ENCODE measurements around the gene SCYL1. TPM values are rescaled to one million over a fixed set of nuclear protein-coding genes. Genes with fewer than 3 reads are reported as not detected.
A peak's percentile ranks its signal among the peaks of the same experiment; 100 is the strongest.

The SCYL1 gene
- polyA plus RNA-seq, 1 donor (not counting 4 experiments of a cell fraction or from before 2014, with no cell fraction given) = 31.3 TPM

GRCh38 chr11:65557280-65558001 lies 32.6 kb downstream of the SCYL1 start:
- no peak for TF ChIP-seq EZH2 (IDR thresholded peaks at IDR 0.05; ENCODE audit: low read length)
- TF ChIP-seq CTCF (optimal IDR thresholded peaks at IDR 0.05 in 1 of 3, IDR thresholded peaks at IDR 0.05 in 1 of 3, conservative IDR thresholded peaks at IDR 0.05 in 1 of 3; ENCODE audit: extremely low read depth in 1 of 3, insufficient read depth in 2 of 3, low read length in 3 of 3) = no peak
- dilution Hi-C loops (cut with MboI; ENCODE audit: extremely low pct_ligation_motif_present, low sequenced_read_pairs) = no loop called here
- FAIRE-seq (no peak), DNase-seq (ENCODE audit: low read depth, low spot score) (no peak)
- Histone ChIP-seq H3K9ac (ENCODE audit: control insufficient read depth, extremely low read depth, insufficient read depth, low read length) (peak overlapping the region; percentile 49), H3K9me3 (ENCODE audit: control insufficient read depth, low read depth, low read length) (no peaks in the 10 kb centered on the region), H3K27ac (ENCODE audit: control insufficient read depth, insufficient read depth, low read length) (no peak overlapping the region), H3K36me3 (ENCODE audit: control insufficient read depth in 2 of 2, extremely low read depth in 1 of 2, insufficient read depth in 2 of 2, low read length in 2 of 2) (no peaks in the 10 kb centered on the region), H3K9me1 (ENCODE audit: control insufficient read depth, extremely low read depth, insufficient read depth, low read length) (peaks cover 2% of the 10 kb centered on the region), H3K4me1 (ENCODE audit: control insufficient read depth, extremely low read depth, insufficient read depth, low read length) (peaks cover 51% of the 10 kb centered on the region), H4K20me1 (ENCODE audit: control insufficient read depth, extremely low read depth, insufficient read depth, low read length) (no peaks in the 10 kb centered on the region), H3K27me3 (ENCODE audit: control insufficient read depth, extremely low read depth, insufficient read depth, low read length) (no peaks in the 10 kb centered on the region), H2AFZ (ENCODE audit: control insufficient read depth, low read length) (no peak overlapping the region), H3K4me2 (ENCODE audit: control insufficient read depth, extremely low read depth, insufficient read depth, low read depth, low read length) (peak overlapping the region; percentile 73), H3K4me3 (ENCODE audit: control insufficient read depth in 2 of 3, extremely low read depth in 1 of 3, insufficient read depth in 2 of 3, low read depth in 1 of 3, low read length in 3 of 3) (peak overlapping the region in 2 of 3 experiments; percentile 19 to 50), H3K79me2 (ENCODE audit: control insufficient read depth, insufficient read depth, low read length) (no peaks in the 10 kb centered on the region)

- Histone ChIP-seq H4K20me1 (ENCODE audit: control insufficient read depth, extremely low read depth, insufficient read depth, low read length) (no peaks in the 10 kb centered on the region), H3K27me3 (ENCODE audit: control insufficient read depth, extremely low read depth, insufficient read depth, low read length) (no peaks in the 10 kb centered on the region), H3K9me3 (ENCODE audit: control insufficient read depth, low read depth, low read length) (no peaks in the 10 kb centered on the region), H2AFZ (ENCODE audit: control insufficient read depth, low read length) (peak within 1 kb of the TSS; percentile 30), H3K9ac (ENCODE audit: control insufficient read depth, extremely low read depth, insufficient read depth, low read length) (peak within 1 kb of the TSS; percentile 53), H3K79me2 (ENCODE audit: control insufficient read depth, insufficient read depth, low read length) (no peaks in the 10 kb centered on the region), H3K4me1 (ENCODE audit: control insufficient read depth, extremely low read depth, insufficient read depth, low read length) (peaks cover 51% of the 10 kb centered on the region), H3K9me1 (ENCODE audit: control insufficient read depth, extremely low read depth, insufficient read depth, low read length) (peaks cover 2% of the 10 kb centered on the region), H3K27ac (ENCODE audit: control insufficient read depth, insufficient read depth, low read length) (peak within 1 kb of the TSS; percentile 34), H3K4me2 (ENCODE audit: control insufficient read depth, extremely low read depth, insufficient read depth, low read depth, low read length) (peak within 1 kb of the TSS; percentile 73), H3K36me3 (ENCODE audit: control insufficient read depth in 2 of 2, extremely low read depth in 1 of 2, insufficient read depth in 2 of 2, low read length in 2 of 2) (no peaks in the 10 kb centered on the region), H3K4me3 (ENCODE audit: control insufficient read depth in 2 of 3, extremely low read depth in 1 of 3, insufficient read depth in 2 of 3, low read depth in 1 of 3, low read length in 3 of 3) (peak within 1 kb of the TSS; percentile 21 to 50 (median 31))
- TF ChIP-seq EZH2 (IDR thresholded peaks at IDR 0.05; ENCODE audit: low read length) (no peak), CTCF (optimal IDR thresholded peaks at IDR 0.05 in 1 of 3, IDR thresholded peaks at IDR 0.05 in 1 of 3, conservative IDR thresholded peaks at IDR 0.05 in 1 of 3; ENCODE audit: extremely low read depth in 1 of 3, insufficient read depth in 2 of 3, low read length in 3 of 3) (no peak)
- dilution Hi-C loops (cut with MboI; ENCODE audit: extremely low pct_ligation_motif_present, low sequenced_read_pairs) = no loop called here
- FAIRE-seq = no peak
- no peak for DNase-seq (ENCODE audit: low read depth, low spot score)
Measured at GRCh38 chr11:65558002-65558929, 33.4 kb downstream of the SCYL1 start, which contains the start of gene LTBP3. LTBP3 (minus strand) TSS chr11:65558359; CDS start chr11:65557959, 400 bp downstream.
